LHCN-M2 (cell line): ENCODE results near the gene SNRK. TPM values are rescaled to one million over a fixed set of nuclear protein-coding genes. Genes with fewer than 3 reads are reported as not detected.

Source experiments
- DNase-seq: peaks from one replicate; pipeline ENCODE4 v3.0.0-alpha.2; 2012; ENCODE audit warnings: low read depth
- polyA plus RNA-seq: library from polyadenylated mRNA; unstranded; fragments of >200 nt; gene quantifications from one replicate; pipeline ENCODE4 v1.2.1, GENCODE V29; 2012; ENCODE audit warnings: missing spikeins
- total RNA-seq: library from RNA; depleted of rRNA; stranded (reverse); fragments of >200 nt; gene quantifications from 2 replicates; pipeline ENCODE4 v1.2.3, GENCODE V29; 2014; rRNA removed

Gene SNRK, protein sequence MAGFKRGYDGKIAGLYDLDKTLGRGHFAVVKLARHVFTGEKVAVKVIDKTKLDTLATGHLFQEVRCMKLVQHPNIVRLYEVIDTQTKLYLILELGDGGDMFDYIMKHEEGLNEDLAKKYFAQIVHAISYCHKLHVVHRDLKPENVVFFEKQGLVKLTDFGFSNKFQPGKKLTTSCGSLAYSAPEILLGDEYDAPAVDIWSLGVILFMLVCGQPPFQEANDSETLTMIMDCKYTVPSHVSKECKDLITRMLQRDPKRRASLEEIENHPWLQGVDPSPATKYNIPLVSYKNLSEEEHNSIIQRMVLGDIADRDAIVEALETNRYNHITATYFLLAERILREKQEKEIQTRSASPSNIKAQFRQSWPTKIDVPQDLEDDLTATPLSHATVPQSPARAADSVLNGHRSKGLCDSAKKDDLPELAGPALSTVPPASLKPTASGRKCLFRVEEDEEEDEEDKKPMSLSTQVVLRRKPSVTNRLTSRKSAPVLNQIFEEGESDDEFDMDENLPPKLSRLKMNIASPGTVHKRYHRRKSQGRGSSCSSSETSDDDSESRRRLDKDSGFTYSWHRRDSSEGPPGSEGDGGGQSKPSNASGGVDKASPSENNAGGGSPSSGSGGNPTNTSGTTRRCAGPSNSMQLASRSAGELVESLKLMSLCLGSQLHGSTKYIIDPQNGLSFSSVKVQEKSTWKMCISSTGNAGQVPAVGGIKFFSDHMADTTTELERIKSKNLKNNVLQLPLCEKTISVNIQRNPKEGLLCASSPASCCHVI
- 10.6 and 12.5 TPM in 2 replicates for total RNA-seq
- 3.4 TPM for polyA plus RNA-seq

DNA sequence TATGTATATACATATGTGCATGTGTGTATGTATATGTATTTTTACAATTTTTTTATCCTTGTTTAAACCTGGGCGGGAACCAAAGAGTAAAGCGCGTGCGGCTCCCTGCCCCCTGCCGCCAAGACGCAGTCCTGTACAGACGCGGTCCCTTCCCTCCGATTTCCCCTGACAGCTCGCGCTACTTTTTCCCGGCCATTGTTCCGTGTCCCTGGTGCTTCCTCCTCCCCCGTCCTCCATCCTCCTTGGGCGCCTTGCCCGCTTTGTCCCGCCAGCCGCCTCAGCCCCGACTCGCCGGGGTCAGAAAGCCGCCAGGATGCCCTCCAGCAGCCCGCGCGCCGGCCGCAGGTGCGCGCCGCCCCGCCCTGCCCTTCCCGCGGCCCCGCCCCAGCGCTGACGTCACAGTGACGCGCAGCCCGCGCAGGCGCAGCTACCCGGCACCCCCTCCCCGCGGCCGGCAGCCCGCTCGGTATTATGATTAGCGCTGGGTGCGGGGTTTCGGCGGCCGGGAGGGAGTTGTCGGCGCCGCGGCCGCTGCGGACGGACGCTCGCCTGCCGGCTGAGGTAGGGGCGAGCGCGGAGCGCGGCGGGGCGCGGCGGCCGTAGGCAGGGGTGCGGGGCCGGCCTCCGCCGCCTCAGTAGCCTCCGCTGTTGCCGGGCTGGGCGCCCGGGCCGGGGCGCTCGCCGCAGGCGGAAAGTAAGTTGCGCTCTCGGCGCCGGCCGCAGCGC is at the start of gene SNRK:
TSS of gene SNRK (plus strand) at position 426 of the 726 bp plus-strand sequence. CDS start 16,664 bp downstream, outside the sequence.
- DNase-seq, result peak; percentile 64

DNA sequence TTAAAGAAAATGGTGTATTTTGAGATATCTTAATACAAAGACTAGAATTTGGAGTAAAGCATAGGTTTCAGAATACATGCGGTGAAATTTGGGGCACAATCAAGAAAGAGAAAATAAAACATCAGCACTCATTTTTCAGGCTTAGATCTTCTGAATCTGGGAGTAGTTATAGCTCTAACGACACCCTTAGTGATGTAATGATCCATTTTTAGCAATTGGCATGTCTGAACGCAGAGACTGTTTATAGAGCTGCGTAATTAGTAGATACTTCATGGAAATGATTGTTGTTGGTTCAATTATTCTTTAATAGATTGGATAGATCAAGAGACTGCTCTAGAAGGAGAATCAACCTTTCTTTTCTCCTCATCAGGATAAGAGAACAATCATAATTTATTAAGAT is 47.5 kb upstream of the SNRK start:
- DNase-seq, result no peak

DNA sequence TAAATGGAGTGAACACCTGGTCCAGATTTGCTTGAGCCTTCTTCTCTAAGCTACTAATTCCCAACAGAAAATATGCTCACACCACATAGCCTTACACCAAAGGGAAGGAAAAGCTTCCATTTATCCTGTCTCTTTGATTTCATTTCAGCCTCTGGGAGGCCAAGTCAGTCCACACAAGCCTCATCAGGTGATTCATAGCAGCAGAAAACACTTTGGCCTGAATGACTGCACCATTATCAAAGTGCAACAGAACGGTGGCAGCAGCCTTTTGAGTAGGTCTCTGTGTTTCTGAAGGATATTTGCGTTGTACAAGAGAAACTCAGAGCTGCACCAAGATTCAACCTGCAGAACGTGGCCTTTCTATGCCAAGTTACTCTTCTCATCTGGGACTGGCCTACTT is 46.6 kb upstream of the SNRK start:
- no peak for DNase-seq

DNA sequence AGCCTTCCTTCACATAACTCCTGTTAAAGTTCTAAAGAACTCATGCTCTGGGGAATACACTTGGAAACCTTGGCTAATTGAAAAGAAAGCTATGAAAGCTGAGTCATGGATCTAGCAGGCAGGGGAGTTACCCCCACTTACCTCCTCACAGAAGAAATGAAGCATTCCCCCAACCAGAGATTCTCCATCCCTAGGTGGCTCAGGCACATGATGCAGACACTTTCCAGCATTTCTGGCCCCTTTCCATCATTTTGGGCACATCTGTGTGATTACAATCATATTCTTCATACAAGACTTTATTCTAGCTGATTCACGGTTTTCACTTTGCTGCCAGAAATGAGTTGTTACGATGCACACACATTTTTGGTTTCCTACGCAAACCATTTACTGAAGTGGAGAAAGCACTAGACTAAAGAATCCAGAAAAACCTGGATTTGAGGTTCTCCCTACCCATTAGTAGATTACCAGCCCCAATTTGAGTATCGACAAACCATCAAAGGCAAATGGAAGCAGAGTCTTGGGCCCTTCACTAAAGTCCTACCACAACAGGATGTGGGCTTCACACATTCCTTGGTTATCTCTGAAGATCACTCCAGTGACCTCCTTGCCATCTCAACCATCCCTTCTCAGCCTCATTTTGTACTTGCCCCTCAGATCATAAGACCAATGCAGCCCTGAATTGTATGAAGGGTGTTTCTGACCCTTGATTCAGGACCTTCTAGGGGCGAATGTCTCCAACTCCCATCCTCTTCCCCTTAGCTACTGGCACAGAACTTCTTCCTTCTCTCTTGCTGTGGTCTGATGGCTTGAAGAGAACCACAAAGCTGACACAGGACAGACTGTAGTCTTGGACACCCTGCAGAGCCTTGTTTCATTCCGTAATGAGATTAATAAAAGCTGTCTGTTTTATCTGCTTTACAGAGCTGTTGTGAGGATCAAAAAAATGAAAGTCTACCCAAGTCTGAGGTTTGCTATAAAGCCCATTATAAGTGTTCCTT is 42.5 kb upstream of the SNRK start:
- DNase-seq, result no peak

DNA sequence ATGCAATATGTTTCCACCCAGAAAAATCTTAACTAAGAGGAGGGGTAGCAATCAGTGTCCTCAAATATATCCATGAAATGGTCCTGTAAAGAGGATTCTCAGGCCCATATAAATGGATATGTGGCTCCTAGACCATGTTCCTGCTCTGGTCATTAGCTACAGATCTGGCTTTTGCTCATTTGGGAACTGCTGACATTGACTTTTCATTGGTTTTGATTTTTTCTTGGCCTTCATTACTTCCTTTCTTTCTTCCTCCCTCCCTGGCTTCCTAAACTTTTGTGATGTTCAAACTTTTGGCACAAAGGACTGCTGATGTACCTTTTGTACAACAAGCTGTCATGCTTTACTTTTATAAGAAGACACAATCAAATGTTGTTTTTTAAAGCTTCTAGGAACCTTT is 41.6 kb upstream of the SNRK start:
- DNase-seq, result no peak

DNA sequence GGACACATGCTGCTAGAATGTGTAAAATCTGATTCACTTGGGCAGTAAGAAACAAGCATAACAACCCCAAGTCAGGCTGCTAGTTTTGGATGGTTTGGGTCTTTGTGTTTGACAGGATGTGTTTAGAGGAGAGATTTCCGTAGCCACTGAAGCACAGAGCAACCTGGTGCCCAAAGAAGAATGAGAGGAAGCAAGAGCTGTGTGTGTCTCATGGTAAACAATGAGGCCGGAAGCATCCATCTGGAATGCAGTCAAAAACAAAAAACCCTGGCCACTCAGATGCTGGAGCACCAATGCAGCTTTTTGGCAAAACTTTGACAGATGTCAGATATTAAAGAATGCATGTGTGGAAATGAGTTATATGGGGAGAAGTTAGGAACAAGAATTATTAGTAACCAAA is 39.4 kb upstream of the SNRK start:
- DNase-seq, result no peak

DNA sequence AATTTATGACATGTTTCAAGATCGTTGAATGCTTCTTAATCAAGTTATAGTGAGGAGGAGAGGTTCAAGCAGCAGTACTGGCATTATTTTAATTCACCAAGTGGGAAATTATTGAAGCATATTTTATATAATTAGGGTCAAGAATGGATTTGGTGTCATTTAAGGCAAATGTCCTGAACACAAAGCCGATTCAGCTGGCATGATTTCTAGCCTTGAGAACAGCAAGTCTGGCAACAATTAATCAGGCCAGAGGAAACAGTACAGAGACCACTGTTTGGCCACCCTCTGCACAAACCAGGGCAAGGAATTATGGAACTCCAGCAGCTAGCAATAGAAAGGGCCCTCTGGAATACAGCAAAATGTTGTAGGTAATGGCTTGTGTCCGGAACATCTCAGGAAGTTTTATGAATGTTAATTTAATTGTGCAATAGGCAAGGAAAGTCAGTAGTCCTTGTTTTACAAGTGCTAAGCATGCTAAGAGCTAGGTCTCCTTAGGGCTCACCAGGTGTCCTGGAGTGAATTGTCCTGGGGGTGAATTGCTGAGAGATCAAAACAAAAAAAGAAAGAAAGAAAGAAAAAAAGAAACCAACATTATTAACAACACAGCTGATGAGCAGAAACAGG is 38.7 kb upstream of the SNRK start:
- DNase-seq, result no peak

DNA sequence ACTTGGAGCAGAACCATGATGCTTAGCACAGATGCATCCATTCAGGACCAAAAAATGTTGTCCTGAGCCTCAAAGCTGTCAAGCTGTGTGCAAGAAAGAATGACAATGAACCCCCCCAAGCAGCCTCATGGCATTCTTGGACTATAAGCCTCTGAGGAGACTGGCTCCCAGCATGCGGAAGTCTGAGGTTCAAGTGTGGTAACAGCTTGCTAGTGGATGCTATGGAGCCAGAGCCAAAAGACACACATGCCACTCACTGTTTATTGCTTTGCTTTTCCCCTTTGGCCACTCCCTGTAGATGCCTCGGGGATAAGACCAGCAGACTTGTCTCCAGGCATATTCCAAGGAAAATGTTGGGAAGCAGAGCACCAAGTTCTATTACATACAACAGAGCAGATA is 38.2 kb upstream of the SNRK start:
- DNase-seq, result no peak

DNA sequence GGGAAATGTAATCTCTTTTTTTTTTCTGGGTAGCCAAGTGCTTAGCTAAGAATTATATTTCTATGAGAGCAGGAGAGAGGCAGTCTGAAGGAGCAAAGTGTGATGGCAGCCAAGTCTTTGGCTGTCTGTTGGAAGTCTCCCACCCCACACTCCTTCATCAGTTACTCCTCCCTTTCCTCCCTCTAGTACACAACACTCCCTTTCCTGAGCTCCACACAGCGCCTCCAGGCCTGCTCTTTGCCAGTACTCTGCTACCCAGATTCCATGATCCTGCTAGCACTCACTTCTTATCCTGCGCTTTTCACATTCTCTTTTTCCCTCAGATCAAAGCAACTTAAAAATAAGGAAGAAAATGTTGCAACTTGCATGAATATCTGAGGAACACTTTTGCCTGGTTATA is 37.4 kb upstream of the SNRK start:
- no peak for DNase-seq

DNA sequence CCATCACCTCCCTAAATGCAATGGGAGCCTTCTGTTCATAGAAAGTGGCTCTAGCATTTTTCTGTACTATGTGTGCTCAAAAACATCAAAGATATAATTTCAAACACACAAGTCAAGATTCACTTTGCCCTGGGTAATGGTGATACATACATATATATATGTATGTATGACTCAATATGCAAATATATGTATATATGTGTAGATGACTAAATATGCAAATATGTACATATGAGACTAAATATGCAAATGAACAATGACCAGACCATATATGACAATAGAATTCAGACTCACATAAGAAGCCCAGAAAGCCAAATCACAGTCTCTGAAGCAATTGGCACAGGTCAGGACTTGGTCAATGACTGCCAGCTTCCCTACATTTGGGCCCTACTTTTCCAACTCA is 36.9 kb upstream of the SNRK start:
- no peak for DNase-seq

DNA sequence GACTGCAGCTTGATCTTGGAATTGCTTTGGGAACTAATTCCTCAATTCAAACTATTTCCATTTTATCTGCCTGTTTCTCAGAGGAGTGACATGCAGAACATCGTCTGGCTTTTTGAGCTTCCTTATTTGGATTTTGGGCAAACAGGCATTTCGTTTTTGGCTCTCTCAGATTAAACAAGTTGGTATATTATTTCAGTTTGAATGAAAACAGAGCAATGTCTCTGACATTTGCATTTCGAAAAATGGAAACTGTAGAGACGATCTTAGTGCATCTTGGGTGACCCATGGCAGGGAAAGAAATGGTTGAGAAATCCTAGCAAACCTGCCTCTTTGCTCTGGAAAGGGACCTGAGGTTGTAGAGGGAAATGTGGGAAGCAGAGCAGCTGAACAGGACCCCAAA is 33.0 kb upstream of the SNRK start:
- no peak for DNase-seq

DNA sequence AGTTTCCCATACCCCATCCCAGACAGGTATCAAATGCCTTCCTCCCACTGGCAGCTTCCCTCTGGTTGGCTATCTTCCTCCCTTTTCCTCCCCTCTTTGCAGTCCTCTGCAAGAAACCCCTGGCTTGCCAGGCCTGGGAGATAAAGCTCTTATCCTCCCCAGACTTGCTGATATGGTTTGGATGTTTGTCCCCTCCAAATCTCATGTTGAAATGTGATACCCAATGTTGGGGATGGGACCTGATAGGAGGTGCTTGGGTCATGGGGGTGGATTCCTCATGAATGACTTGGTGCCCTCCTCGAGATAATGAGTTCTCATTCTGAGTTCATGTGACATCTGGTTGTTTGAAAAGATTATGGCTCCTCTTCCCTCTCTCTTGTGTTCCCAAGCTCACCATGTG is 32.2 kb upstream of the SNRK start:
- DNase-seq, result no peak

DNA sequence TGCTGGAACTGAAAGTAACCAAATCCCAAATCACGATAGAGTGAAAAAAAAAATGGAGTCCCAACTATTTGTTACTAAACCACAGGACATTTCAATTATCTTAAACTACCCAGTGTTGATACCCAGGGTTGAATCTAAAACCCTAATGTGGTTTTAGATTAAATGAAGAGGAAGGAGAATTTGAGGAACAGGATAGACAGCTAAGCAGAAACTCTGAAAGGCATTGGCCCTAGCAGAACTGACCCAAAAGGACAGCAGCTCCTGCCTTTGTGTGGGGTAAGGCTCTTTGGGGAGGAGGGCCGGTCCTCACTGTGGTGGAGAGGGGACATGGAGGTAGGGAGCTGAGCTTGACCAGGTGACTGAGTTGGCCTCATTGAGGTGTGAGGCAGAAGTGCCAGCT is 30.7 kb upstream of the SNRK start:
- no peak for DNase-seq

DNA sequence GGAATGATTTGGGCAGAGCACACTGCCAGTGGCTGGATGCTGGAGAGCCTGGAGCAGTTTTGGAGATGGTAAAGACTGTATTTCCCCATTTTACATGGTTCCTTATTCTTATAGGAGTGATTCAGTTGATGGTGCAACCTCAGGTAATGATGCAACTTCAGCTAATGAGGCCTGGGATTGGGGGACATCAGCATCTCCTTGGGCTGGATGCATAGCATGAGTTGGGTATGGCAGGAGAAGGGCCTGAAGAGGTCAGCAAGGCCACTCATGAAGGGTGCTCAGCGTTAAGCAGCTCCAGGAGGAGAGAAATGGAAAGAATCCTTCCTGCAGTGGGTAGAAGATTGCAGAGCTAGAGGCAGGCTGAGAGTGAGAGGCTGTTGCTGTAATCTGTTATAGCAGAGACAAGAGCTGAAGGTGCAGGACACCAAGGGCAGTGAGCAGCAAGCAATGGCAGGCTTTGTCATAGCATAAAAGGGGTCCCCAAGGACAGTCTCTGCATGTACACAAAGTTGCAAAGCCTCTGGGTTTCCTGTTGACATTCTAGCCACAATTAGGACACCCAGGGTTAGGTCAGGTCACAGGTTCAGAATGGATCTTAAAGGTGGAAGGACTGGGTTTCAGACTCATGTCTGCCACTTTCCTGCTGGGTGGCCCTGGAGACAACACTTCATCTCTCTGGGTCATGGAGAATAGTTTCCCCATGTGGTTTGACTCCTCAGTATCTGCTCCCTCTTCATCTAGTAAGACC is 29.5 kb upstream of the SNRK start:
- no peak for DNase-seq

DNA sequence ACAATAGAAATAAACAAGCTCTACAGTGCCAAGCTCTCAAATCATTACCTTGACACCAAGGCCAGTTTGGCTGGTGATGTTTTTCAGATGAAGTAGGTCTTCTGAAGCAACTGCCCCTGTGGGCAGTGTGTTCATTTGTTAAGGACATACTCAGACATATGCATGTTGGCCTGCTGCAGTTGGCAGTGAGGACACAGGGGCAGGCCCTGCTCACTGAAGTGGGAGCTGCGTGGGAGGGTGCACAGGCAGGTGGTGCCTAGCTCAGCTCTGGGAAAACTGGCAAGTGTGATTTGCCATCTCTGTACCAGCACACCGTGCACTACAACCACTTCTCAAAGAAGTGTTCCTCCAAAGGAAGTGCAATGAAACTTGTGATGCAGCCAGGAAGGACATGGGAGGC is 28.5 kb upstream of the SNRK start:
- DNase-seq, result no peak

DNA sequence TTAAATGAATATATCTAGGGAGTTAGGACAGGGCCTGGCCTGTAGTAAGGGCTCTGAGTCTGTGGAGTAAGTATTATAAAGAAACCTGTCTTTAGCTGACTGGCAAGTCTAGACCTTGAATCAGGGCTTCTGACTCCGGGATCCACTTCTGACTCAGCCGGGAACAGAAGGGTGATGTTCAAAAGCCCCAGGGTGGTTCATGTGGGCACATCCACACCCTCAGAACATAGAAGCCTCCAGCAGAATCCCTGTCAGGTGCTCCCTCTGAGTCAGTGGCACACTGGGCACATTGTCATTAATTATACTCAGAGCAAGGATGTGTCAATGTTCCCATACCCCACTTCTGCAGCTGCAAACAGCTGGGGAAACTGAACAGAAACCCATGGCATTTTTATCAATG is 26.7 kb upstream of the SNRK start:
- DNase-seq, result peak; percentile 46

DNA sequence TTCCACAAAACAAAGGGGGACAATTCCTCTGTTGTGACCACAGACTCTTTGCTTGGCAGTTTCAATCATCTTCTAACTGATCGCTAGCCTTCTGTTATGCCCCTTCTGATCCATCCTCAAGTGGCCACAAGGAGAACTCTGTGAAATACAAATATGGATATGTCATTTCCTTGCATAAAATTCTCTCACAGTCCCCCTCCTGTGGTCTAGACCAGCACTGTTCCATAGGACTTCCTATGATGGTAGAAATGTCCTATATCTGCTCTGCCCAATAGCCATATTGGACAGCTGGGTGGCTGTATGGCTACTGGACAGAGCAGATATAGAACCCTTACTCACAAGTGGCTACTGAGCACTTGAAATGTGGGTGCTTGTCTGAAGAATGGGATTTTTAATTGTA is 25.9 kb upstream of the SNRK start:
- peak; percentile 6 for DNase-seq

DNA sequence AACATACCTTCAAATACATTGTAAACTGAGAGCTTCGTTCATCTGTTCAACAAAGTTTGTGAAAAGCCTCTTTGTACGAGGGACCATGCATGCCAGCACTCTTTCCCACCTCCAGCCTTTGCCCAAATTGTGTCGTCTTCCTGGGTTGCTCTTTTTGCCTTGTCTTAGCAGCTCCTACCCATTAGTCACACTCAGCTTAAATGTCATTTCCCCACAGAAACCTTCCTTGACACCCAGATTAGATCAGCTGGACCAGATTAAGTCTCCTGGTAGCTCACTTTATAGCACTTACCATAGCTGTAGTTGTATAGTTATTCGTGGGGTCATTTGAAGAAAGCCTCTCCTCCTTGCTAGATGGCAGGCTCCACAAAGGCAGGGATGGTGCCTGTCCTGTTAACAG is 24.1 kb upstream of the SNRK start:
- DNase-seq, result no peak

DNA sequence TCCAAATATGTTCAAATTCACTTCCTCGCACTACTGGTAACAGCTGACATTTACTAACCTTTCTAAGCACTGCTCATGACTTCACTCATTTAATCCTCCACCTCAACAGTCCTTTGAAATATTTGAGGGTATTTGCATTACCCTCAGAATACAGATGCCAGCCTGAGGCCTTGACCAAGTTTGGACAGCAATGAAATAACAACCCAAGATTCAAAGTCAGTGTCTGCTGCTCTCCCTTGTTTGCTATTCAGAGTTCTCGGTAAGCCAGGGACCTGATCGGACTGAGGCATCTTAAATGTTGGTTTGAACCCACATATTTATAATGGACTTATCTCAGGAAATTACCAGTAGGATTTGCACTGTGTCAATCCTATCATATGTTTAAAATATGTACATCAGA is 19.9 kb upstream of the SNRK start:
- DNase-seq, result no peak

DNA sequence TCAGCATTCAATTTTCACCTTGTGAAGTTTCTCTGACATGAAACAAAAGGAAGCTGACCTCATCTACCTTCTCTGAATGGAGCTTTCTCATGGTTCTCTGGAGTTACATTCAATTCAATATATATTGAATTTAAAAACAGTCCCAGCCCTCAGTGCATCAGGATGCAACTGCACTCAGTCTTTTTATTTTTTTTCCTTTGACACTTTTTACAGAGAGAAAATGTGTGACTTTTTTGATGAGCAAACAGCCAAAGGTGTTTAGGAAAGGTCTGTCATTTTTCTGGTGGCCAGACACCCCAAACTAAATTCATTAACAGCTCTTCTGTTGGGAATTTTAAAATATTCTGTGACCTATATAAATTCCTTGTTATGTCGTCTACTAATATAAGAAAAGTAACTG is 19.3 kb upstream of the SNRK start:
- DNase-seq, result no peak
